Nephron (organoid): ENCODE data around the gene VRK1.

ENCODE experiments used
- H3K27ac Mint-ChIP-seq, 3 experiments: 2 replicates each; pipeline ENCODE4 v1.8.0; 2020; ENCODE audit warnings: mixed read lengths in 3 of 3, mild to moderate bottlenecking in 2 of 3, moderate library complexity in 1 of 3
- H3K27me3 Mint-ChIP-seq: 2 replicates; pipeline ENCODE4 v1.8.0; 2021; ENCODE audit warnings: low read depth, mild to moderate bottlenecking, moderate library complexity, mixed read lengths
- H3K36me3 Mint-ChIP-seq: 2 replicates; pipeline ENCODE4 v1.8.0; 2020; ENCODE audit warnings: low read depth, mixed read lengths
- H3K4me1 Mint-ChIP-seq: 2 replicates; pipeline ENCODE4 v1.8.0; 2020; ENCODE audit warnings: mixed read lengths
- H3K4me3 Mint-ChIP-seq, 3 experiments: 2 replicates each; pipeline ENCODE4 v1.8.0; 2020; ENCODE audit warnings: mild to moderate bottlenecking in 3 of 3, mixed read lengths in 3 of 3, moderate library complexity in 2 of 3
- H3K9me3 Mint-ChIP-seq: 2 replicates; pipeline ENCODE4 v1.8.0; 2020; ENCODE audit warnings: mixed read lengths
- CTCF ChIP-seq, 3 experiments: fragments of 200-600 bp; sonication (generic); IDR thresholded peaks; one replicate each; pipeline ENCODE4 v1.5.0; 2021; ENCODE audit warnings: antibody characterized with exemption in 3 of 3; ENCODE audit not compliant: unreplicated experiment in 3 of 3

Gene VRK1

GRCh38 chr14:96792003-96792402, 5.2 kb upstream of the VRK1 start:
- Mint-ChIP-seq H3K27me3 (peaks cover 4% of the 10 kb centered on the region), H3K9me3 (no peaks in the 10 kb centered on the region), H3K27ac (no peak overlapping the region), H3K4me3 (no peak overlapping the region), H3K4me1 (no peaks in the 10 kb centered on the region), H3K36me3 (no peaks in the 10 kb centered on the region)
- TF ChIP-seq CTCF (IDR thresholded peaks at IDR 0.05; ENCODE audit: unreplicated experiment in 3 of 3) = no peak

GRCh38 chr14:96792591-96792990, 4.6 kb upstream of the VRK1 start:
- Mint-ChIP-seq H3K36me3 (no peaks in the 10 kb centered on the region), H3K4me3 (no peak overlapping the region), H3K27ac (no peak overlapping the region), H3K4me1 (no peaks in the 10 kb centered on the region), H3K9me3 (no peaks in the 10 kb centered on the region), H3K27me3 (peaks cover 4% of the 10 kb centered on the region)
- no peak for TF ChIP-seq CTCF (IDR thresholded peaks at IDR 0.05; ENCODE audit: unreplicated experiment in 3 of 3)

GRCh38 chr14:96793547-96793946, 3.6 kb upstream of the VRK1 start:
- peaks cover 7% of the 10 kb centered on the region for H3K4me1 Mint-ChIP-seq
- no peaks in the 10 kb centered on the region for H3K36me3 Mint-ChIP-seq
- no peak overlapping the region for H3K4me3 Mint-ChIP-seq
- peaks cover 4% of the 10 kb centered on the region for H3K27me3 Mint-ChIP-seq
- no peaks in the 10 kb centered on the region for H3K9me3 Mint-ChIP-seq
- no peak overlapping the region for H3K27ac Mint-ChIP-seq
- TF ChIP-seq CTCF (IDR thresholded peaks at IDR 0.05; ENCODE audit: unreplicated experiment in 3 of 3) = no peak

GRCh38 chr14:96795109-96795828, 1.9 kb upstream of the VRK1 start:
- H3K36me3 Mint-ChIP-seq = no peaks in the 10 kb centered on the region
- peaks cover 18% of the 10 kb centered on the region for H3K4me1 Mint-ChIP-seq
- H3K27ac Mint-ChIP-seq = no peak overlapping the region
- peaks cover 4% of the 10 kb centered on the region for H3K27me3 Mint-ChIP-seq
- H3K4me3 Mint-ChIP-seq = peak overlapping the region in 2 of 3 experiments; percentile 30 to 37
- no peak for TF ChIP-seq CTCF (IDR thresholded peaks at IDR 0.05; ENCODE audit: unreplicated experiment in 3 of 3)
- H3K9me3 Mint-ChIP-seq = no peaks in the 10 kb centered on the region

GRCh38 chr14:96797582-96798349, 584 bp downstream of the VRK1 start:
- Mint-ChIP-seq H3K36me3 (no peaks in the 10 kb centered on the region), H3K4me3 (peak overlapping the region; percentile 91 to 95 (median 95)), H3K4me1 (peaks cover 18% of the 10 kb centered on the region), H3K27ac (peak overlapping the region in 2 of 3 experiments; percentile 57 to 63), H3K27me3 (peaks cover 4% of the 10 kb centered on the region), H3K9me3 (no peaks in the 10 kb centered on the region)
- no peak for TF ChIP-seq CTCF (IDR thresholded peaks at IDR 0.05; ENCODE audit: unreplicated experiment in 3 of 3)
